Caco-2 (cell line): ENCODE measurements around the gene MISP. TPM values are rescaled to one million over a fixed set of nuclear protein-coding genes. Genes with fewer than 3 reads are reported as not detected.

Experiments used
- BruUV-seq: library from RNA; stranded (reverse); fragments of 400-500 nt; replicated peaks from 2 replicates; lab custom pipeline; 2021; lab: Mats Ljungman, UMichigan
- CTCF ChIA-PET: fragments of 300-600 bp; sonication (Branson Sonifier 250); formaldehyde crosslinking; loops from one replicate; lab custom pipeline; 2022; ENCODE audit warnings: antibody characterized with exemption; lab: Charles Lee
- POLR2A ChIA-PET: fragments of 300-600 bp; sonication (Branson Sonifier 250); formaldehyde crosslinking; loops from one replicate; lab custom pipeline; 2022; ENCODE audit warnings: antibody characterized with exemption; lab: Charles Lee
- DNase-seq, 2 experiments: peaks; one replicate each; pipeline versions ENCODE4 v3.0.0 to v3.0.0-alpha.2; 2020 to 2022
- H3K27me3 ChIP-seq: replicated peaks from 2 replicates; pipeline ENCODE4 v1.6.0; 2011; ENCODE audit warnings: low read length; ENCODE audit not compliant: control insufficient read depth, insufficient read depth
- H3K36me3 ChIP-seq: 2 replicates; pipeline ENCODE4 v1.5.1; 2011; ENCODE audit warnings: low read length; ENCODE audit not compliant: control insufficient read depth, insufficient read depth
- H3K4me1 ChIP-seq: fragments of 250-450 bp; sonication (Bioruptor Pico); 2 replicates; pipeline ENCODE4 v1.5.1; 2020; ENCODE audit warnings: mild to moderate bottlenecking
- H3K4me3 ChIP-seq: 2 replicates; pipeline ENCODE4 v1.5.1; 2011; ENCODE audit warnings: low read depth, mild to moderate bottlenecking, control low read depth, low read length
- H3K9me3 ChIP-seq: fragments of 250-450 bp; sonication (Bioruptor Pico); 2 replicates; pipeline ENCODE4 v1.5.1; 2020; ENCODE audit warnings: mild to moderate bottlenecking, moderate library complexity
- H3K27ac Mint-ChIP-seq: one replicate; pipeline ENCODE4 v1.8.0; 2022; ENCODE audit warnings: mixed read lengths; ENCODE audit not compliant: unreplicated experiment
- H3K27me3 Mint-ChIP-seq: one replicate; pipeline ENCODE4 v1.8.0; 2022; ENCODE audit warnings: mixed read lengths; ENCODE audit not compliant: insufficient read depth, unreplicated experiment
- H3K36me3 Mint-ChIP-seq: one replicate; pipeline ENCODE4 v1.8.0; 2022; ENCODE audit warnings: mild to moderate bottlenecking, mixed read lengths; ENCODE audit not compliant: insufficient read depth, unreplicated experiment
- H3K4me1 Mint-ChIP-seq: one replicate; pipeline ENCODE4 v1.8.0; 2022; ENCODE audit warnings: low read depth, mixed read lengths; ENCODE audit not compliant: unreplicated experiment
- H3K4me3 Mint-ChIP-seq: one replicate; pipeline ENCODE4 v1.8.0; 2022; ENCODE audit warnings: mild to moderate bottlenecking, moderate library complexity, mixed read lengths; ENCODE audit not compliant: unreplicated experiment
- H3K9me3 Mint-ChIP-seq: one replicate; pipeline ENCODE4 v1.8.0; 2022; ENCODE audit warnings: mixed read lengths; ENCODE audit not compliant: unreplicated experiment
- CTCF ChIP-seq, 2 experiments: fragments of 200-600 bp in 1 of 2; IDR thresholded peaks; 1 replicate in 1 of 2; 2 replicates in 1 of 2; pipeline versions ENCODE4 v1.5.1 to v1.8.0; 2011 to 2022; ENCODE audit warnings: antibody characterized with exemption in 1 of 2, control low read depth in 1 of 2, inconsistent platforms in 1 of 2, low read depth in 1 of 2, low read length in 1 of 2, mild to moderate bottlenecking in 1 of 2, moderate library complexity in 1 of 2; ENCODE audit not compliant: insufficient read depth in 1 of 2, severe bottlenecking in 1 of 2, unreplicated experiment in 1 of 2
- intact Hi-C: fragments of 100-400 bp; cut with micrococcal nuclease; formaldehyde crosslinking; loops from one replicate; pipeline ENCODE4 v1.10.0; 2022; ENCODE audit not compliant: unreplicated experiment
- total RNA-seq: library from RNA; stranded (reverse); gene quantifications from 2 replicates; pipeline ENCODE4 v1.2.3, GENCODE V29; 2022

The MISP gene
- total RNA-seq, 1 experiment from 2014 or later: 27.8 TPM

- Histone ChIP-seq H3K4me1 (peaks cover 8% of the 10 kb centered on the region), H3K9me3 (no peaks in the 10 kb centered on the region; the same call in 1 of the 2 replicates), H3K27me3 (no peaks in the 10 kb centered on the region), H3K36me3 (no peaks in the 10 kb centered on the region), H3K4me3 (no peak overlapping the region)
- ChIA-PET CTCF (no interaction called here), POLR2A (no interaction called here)
- peaks cover 15% of the 10 kb centered on the region for H3K36me3 Mint-ChIP-seq
- H3K9me3 Mint-ChIP-seq: peaks cover 9% of the 10 kb centered on the region
- no peaks in the 10 kb centered on the region for H3K4me1 Mint-ChIP-seq
- H3K27ac Mint-ChIP-seq: no peak overlapping the region
- TF ChIP-seq CTCF (IDR thresholded peaks at IDR 0.05; ENCODE audit: insufficient read depth in 1 of 2, low read depth in 1 of 2, low read length in 1 of 2, severe bottlenecking in 1 of 2, unreplicated experiment in 1 of 2): no peak
- BruUV-seq: no TSS peak
- DNase-seq: no peak
- H3K4me3 Mint-ChIP-seq: no peak overlapping the region
- intact Hi-C loops: no loop called here
- no peaks in the 10 kb centered on the region for H3K27me3 Mint-ChIP-seq
These were observed 39.7 kb upstream of the MISP start for GRCh38 chr19:711254-711653.

GRCh38 chr19:715347-715746 is 35.6 kb upstream of the MISP start:
- H3K36me3 Mint-ChIP-seq: peaks cover 21% of the 10 kb centered on the region
- no TSS peak for BruUV-seq
- no peak overlapping the region for H3K27ac Mint-ChIP-seq
- DNase-seq: no peak
- Histone ChIP-seq H3K9me3 (no peaks in the 10 kb centered on the region; the same call in 1 of the 2 replicates), H3K4me3 (no peak overlapping the region), H3K36me3 (no peaks in the 10 kb centered on the region), H3K27me3 (no peaks in the 10 kb centered on the region), H3K4me1 (no peaks in the 10 kb centered on the region)
- TF ChIP-seq CTCF (IDR thresholded peaks at IDR 0.05; ENCODE audit: insufficient read depth in 1 of 2, low read depth in 1 of 2, low read length in 1 of 2, severe bottlenecking in 1 of 2, unreplicated experiment in 1 of 2): no peak
- intact Hi-C loops: no loop called here
- no peaks in the 10 kb centered on the region for H3K27me3 Mint-ChIP-seq
- CTCF ChIA-PET: no interaction called here
- H3K4me1 Mint-ChIP-seq: no peaks in the 10 kb centered on the region
- POLR2A ChIA-PET: no interaction called here
- H3K4me3 Mint-ChIP-seq: no peak overlapping the region
- peaks cover 9% of the 10 kb centered on the region for H3K9me3 Mint-ChIP-seq

GRCh38 chr19:718251-718951 is 32.5 kb upstream of the MISP start:
- Histone ChIP-seq H3K9me3 (no peaks in the 10 kb centered on the region; the same call in 1 of the 2 replicates), H3K36me3 (no peaks in the 10 kb centered on the region), H3K4me1 (no peaks in the 10 kb centered on the region), H3K4me3 (no peak overlapping the region), H3K27me3 (no peaks in the 10 kb centered on the region)
- Mint-ChIP-seq H3K27me3 (no peaks in the 10 kb centered on the region), H3K27ac (no peak overlapping the region), H3K9me3 (peaks cover 9% of the 10 kb centered on the region), H3K36me3 (peaks cover 22% of the 10 kb centered on the region), H3K4me3 (no peak overlapping the region), H3K4me1 (no peaks in the 10 kb centered on the region)
- DNase-seq: no peak
- CTCF ChIA-PET: no interaction called here
- intact Hi-C loops: no loop called here
- no TSS peak for BruUV-seq
- POLR2A ChIA-PET: no interaction called here
- TF ChIP-seq CTCF (IDR thresholded peaks at IDR 0.05; ENCODE audit: insufficient read depth in 1 of 2, low read depth in 1 of 2, low read length in 1 of 2, severe bottlenecking in 1 of 2, unreplicated experiment in 1 of 2): no peak
